Measurements from ENCODE around the gene PTPN14.

Gene PTPN14

DNA sequence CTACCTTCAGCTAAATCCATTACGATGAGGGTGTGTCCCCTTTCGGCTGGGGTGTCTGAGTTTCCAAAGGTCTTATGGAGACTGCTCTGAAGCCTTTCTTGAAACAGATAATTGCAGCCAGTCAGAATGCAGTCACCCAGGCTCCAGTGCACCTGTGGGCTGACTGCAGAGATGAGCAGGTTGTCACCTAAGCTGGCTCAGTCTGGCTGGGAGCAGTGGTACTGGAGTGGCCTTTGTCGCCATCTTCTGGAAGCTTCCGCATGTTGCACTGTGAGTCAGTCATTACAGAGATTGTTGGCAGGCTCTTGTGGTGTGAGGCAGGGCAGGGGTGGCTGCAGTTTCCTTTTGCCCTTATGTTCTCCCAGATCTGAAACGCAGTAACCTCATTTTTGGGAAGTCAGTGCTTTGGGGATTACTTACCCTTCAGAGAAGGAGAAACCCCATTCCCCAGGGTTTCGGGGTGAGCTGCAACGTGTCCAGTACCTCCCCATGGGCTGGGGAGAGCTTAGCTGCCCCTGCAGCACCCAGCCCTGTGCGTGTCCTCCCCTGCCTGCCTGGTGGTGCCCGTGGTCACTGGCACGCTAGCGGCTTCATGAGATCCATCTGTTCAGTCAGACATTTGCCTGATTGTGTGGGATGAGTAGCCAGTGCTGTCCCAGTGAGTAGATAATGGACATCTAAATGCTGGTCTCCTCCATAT lies 222.5 kb downstream of the PTPN14 start:
- DNase-seq (ENCODE audit: low read depth in 2 of 2), result peak; percentile 83 to 86
- TF ChIP-seq, protein P1, sequence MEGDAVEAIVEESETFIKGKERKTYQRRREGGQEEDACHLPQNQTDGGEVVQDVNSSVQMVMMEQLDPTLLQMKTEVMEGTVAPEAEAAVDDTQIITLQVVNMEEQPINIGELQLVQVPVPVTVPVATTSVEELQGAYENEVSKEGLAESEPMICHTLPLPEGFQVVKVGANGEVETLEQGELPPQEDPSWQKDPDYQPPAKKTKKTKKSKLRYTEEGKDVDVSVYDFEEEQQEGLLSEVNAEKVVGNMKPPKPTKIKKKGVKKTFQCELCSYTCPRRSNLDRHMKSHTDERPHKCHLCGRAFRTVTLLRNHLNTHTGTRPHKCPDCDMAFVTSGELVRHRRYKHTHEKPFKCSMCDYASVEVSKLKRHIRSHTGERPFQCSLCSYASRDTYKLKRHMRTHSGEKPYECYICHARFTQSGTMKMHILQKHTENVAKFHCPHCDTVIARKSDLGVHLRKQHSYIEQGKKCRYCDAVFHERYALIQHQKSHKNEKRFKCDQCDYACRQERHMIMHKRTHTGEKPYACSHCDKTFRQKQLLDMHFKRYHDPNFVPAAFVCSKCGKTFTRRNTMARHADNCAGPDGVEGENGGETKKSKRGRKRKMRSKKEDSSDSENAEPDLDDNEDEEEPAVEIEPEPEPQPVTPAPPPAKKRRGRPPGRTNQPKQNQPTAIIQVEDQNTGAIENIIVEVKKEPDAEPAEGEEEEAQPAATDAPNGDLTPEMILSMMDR (IDR thresholded peaks at IDR 0.05; ENCODE audit: low read depth, low read length), result peak; percentile 93
- H3K4me3 ChIP-seq (replicated peaks in 1 of 2; ENCODE audit: low read depth in 2 of 2, low read length in 2 of 2), result no peak overlapping the region

DNA sequence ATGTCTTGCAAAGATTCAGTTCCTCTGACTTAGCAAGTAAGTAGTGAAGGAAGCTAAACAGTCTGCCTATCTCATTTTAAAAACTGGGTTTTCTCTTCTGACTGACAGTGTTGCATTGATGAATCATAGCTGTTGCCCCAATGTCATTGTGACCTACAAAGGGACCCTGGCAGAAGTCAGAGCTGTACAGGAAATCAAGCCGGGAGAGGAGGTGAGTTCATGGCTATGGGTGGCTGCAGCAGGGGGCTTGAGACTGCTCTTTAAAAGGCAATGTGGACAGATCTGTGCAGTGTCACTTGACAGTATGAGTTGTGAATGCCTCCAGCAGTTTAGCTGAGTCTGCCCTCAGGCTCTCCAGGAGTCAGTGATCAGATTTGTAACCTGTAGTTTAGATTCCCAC lies 223.9 kb downstream of the PTPN14 start:
- H3K4me3 ChIP-seq (replicated peaks in 1 of 2; ENCODE audit: low read depth in 2 of 2, low read length in 2 of 2), result no peak overlapping the region
- TF ChIP-seq, protein P1 (IDR thresholded peaks at IDR 0.05; ENCODE audit: low read depth, low read length), result no peak
- no peak for DNase-seq (ENCODE audit: low read depth in 2 of 2)

DNA sequence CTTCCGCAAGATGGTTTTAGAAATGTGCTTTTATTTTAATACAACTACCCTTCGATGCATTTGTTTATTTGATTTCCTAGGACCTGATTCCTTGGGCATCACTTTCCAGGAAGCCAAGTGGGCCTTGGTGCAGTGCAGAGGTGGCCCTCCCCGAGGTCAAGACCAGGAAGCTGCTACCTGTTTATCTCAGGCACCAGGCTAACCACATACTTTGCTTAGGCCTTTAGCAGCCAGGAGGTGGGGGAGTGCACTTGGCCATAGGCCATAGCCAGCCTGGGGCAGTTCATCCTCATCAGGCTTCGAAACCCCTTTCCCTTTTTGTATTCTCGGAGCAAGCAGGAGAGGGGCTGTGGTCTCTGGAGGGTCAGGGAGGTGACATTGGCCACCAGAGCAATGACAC lies 225.0 kb downstream of the PTPN14 start:
- DNase-seq (ENCODE audit: low read depth in 2 of 2), result no peak
- TF ChIP-seq, protein P1 (IDR thresholded peaks at IDR 0.05; ENCODE audit: low read depth, low read length), result no peak

DNA sequence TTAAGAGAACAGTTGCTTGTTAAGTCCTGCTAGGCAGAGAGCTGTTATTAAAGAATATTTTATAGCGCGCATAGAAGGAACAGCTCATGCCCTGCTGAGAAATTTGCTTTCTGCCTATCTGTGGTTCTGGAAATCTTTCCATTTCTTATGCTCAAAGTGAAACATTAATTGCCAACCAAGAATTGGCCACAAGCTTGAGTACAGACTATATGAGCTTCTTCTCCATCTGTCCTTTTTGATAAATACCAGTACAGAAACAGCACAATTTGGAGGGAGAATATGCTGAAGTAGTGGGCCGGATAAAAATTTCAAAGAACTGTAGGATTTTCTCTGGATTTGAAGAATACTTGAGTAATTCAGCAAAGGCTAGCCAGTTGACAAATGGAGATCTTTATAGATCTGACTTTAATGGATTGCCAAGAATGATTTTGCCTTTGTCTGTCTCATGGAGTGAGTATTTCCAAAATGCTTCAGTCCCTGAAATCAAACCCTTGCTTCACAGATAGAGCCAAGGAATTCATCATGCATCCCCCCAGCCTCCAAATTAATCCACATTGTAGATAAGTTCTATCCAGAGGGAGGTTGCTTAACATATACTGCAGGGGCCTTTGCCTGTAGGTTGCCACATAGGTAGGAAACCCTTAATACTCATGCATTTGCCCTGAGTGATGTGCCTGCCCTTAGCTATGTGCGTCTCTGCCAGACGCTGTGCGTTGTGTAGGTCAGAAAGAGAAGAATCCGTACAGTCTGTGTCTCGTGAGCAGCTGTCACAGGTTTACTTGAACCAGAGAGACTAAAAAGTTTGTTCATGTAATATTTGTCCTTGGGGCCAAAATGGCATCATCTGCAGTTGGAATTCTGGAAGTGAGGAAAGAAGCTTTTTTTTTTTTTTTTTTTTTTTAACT lies 226.3 kb downstream of the PTPN14 start:
- H3K4me3 ChIP-seq (replicated peaks in 1 of 2; ENCODE audit: low read depth in 2 of 2, low read length in 2 of 2), result no peak overlapping the region
- TF ChIP-seq, protein P1 (IDR thresholded peaks at IDR 0.05; ENCODE audit: low read depth, low read length), result no peak
- no peak for DNase-seq (ENCODE audit: low read depth in 2 of 2)

More for the DNA sequence above, 225.0 kb downstream of the PTPN14 start:
- no peak overlapping the region for H3K4me3 ChIP-seq (replicated peaks in 1 of 2; ENCODE audit: low read depth in 2 of 2, low read length in 2 of 2)

DNA sequence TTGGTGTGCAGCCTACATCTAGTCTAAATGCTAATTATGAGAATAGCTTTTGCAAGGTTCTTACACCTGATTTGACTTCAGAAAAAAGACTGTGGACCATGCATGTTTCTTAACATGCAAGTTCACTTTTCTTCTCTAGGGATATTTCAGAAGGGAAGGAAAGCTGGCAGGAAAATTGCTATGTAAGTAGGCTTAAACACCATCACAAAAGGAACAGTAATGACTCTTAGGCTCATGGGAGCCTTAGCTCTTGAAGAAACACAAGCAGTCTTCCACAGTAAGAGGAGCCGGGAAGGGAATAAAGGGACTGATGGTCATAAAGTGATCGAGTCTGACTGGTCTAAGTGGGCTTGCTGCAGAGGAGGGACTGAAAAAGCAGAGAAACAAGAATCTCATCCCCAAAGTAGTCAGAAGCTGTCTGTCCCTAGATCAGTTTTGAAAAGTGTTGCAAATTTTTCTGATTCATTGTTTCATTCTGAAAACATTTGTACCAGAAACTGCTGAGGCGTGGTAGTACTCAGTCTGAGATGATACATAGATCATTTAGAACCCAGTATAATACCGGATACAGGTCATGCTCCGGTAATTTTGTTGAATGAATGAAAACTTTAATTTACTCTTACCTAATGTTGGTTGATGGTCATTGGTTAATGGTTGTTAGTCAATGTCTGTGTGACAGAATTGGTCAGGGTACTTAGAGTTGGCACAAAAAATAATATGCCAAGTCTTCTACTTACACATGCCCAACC lies 229.5 kb downstream of the PTPN14 start:
- DNase-seq (ENCODE audit: low read depth in 2 of 2), result no peak
- TF ChIP-seq, protein P1 (IDR thresholded peaks at IDR 0.05; ENCODE audit: low read depth, low read length), result no peak
- H3K4me3 ChIP-seq (replicated peaks in 1 of 2; ENCODE audit: low read depth in 2 of 2, low read length in 2 of 2), result no peak overlapping the region

DNA sequence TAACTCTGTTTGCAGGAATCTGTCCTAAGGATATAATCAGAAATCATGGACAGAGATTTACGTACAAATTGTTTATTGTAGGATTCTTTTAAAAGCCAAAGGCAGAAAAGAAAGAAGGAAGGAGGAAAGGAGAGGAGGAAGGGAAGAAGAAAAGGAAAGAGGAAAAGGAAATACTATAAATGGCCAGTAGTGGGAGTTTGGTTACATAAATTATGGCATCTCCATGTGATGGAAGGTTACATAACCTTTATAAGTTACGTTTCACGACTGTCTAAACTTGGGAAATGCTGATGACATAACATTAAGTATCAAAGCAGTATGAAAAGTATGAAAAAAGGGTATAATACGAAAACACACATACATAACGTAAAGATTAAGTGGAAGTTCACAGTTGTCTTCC lies 231.5 kb downstream of the PTPN14 start:
- no peak overlapping the region for H3K4me3 ChIP-seq (replicated peaks in 1 of 2; ENCODE audit: low read depth in 2 of 2, low read length in 2 of 2)
- no peak for DNase-seq (ENCODE audit: low read depth in 2 of 2)
- TF ChIP-seq, protein P1 (IDR thresholded peaks at IDR 0.05; ENCODE audit: low read depth, low read length), result no peak

Measured in cardiac fibroblast (primary cell).